Measurements from ENCODE around the gene PPP6C.

GRCh38 chr9:125218621-125219020 lies 29.0 kb upstream of the PPP6C start:
- TF ChIP-seq EZH2phosphoT487 (IDR thresholded peaks at IDR 0.05; ENCODE audit: insufficient read depth, low read depth) (no peak), EZH2 (IDR thresholded peaks at IDR 0.05; ENCODE audit: insufficient read depth, poor library complexity, severe bottlenecking) (no peak)

All from GM23248 (cell line).